Measurements from ENCODE around the gene SIX6. TPM values are rescaled to one million over a fixed set of nuclear protein-coding genes. Genes with fewer than 3 reads are reported as not detected.

SIX6 gene
- total RNA-seq, 1 donor from 2014 or later: not detected

DNA sequence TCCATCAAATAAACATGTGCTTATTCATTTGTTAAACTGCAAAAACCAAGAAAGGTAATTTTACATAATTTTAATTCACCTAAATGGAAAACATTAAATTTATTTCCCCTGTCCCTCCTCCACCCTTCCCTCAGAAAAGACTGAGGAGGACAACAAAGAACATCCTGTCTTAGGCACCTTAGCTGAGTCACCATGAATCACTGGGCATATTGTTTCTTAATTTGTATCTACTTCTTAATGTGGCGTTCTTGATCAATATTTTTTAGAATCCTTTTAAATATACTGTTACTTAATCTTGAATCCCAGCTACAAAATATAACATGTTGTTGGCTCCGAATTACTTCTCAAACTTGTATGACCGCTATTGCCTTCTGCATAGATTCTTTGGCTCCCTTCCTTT is 23.5 kb downstream of the SIX6 start:
- no peak overlapping the region for H3K27ac Mint-ChIP-seq (ENCODE audit: unreplicated experiment)
- DNase-seq: no peak
- peaks cover 4% of the 10 kb centered on the region for H3K27me3 Mint-ChIP-seq (ENCODE audit: unreplicated experiment)
- H3K4me3 Mint-ChIP-seq (ENCODE audit: unreplicated experiment): no peak overlapping the region
- no peaks in the 10 kb centered on the region for H3K9me3 Mint-ChIP-seq (ENCODE audit: unreplicated experiment)
- TF ChIP-seq, protein P1, sequence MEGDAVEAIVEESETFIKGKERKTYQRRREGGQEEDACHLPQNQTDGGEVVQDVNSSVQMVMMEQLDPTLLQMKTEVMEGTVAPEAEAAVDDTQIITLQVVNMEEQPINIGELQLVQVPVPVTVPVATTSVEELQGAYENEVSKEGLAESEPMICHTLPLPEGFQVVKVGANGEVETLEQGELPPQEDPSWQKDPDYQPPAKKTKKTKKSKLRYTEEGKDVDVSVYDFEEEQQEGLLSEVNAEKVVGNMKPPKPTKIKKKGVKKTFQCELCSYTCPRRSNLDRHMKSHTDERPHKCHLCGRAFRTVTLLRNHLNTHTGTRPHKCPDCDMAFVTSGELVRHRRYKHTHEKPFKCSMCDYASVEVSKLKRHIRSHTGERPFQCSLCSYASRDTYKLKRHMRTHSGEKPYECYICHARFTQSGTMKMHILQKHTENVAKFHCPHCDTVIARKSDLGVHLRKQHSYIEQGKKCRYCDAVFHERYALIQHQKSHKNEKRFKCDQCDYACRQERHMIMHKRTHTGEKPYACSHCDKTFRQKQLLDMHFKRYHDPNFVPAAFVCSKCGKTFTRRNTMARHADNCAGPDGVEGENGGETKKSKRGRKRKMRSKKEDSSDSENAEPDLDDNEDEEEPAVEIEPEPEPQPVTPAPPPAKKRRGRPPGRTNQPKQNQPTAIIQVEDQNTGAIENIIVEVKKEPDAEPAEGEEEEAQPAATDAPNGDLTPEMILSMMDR (IDR thresholded peaks at IDR 0.05; ENCODE audit: partially characterized antibody, unreplicated experiment): no peak
- no peaks in the 10 kb centered on the region for H3K36me3 Mint-ChIP-seq (ENCODE audit: unreplicated experiment)
- no peaks in the 10 kb centered on the region for H3K4me1 Mint-ChIP-seq (ENCODE audit: low read depth, unreplicated experiment)

DNA sequence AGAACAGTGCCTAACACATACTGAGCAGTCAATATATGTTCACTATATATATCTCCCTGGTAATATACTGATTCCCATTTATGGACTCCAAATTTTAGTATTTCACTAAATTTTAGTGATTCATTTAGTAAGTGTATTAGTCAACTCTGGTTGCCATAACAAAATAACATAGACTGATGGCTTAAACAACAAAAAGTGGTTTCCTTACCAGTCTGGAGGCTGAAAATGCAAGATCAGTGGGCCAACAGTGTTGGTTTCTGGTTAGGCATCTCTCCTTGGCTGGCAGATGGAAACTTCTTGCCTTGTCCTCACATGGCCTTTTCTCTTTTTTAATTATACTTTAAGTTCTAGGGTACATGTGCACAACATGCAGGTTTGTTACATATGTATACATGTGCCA is 28.7 kb downstream of the SIX6 start:
- Mint-ChIP-seq H3K27ac (ENCODE audit: unreplicated experiment) (no peak overlapping the region), H3K9me3 (ENCODE audit: unreplicated experiment) (no peaks in the 10 kb centered on the region), H3K27me3 (ENCODE audit: unreplicated experiment) (peaks cover 4% of the 10 kb centered on the region), H3K4me1 (ENCODE audit: low read depth, unreplicated experiment) (no peaks in the 10 kb centered on the region), H3K4me3 (ENCODE audit: unreplicated experiment) (no peak overlapping the region), H3K36me3 (ENCODE audit: unreplicated experiment) (no peaks in the 10 kb centered on the region)
- no peak for DNase-seq
- TF ChIP-seq, protein P1 (IDR thresholded peaks at IDR 0.05; ENCODE audit: partially characterized antibody, unreplicated experiment): no peak

DNA sequence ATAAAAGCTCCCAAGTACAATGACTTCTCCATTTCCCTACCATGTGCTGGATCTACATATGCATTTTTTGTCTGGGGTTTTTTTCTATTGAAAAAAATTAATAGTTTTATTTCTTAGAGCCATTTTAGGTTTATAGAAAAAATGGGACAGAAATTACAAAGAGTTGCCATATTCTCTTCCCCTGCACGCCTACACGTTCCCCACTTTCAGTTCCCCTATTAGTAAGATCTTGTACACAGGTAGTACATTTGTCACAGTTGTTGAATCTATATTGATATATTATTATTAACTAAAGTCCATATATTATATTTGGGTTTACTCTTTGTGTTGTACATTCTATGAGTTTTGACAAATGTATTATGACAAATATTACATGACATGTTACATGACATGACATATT is 35.7 kb downstream of the SIX6 start:
- Mint-ChIP-seq H3K9me3 (ENCODE audit: unreplicated experiment) (peaks cover 2% of the 10 kb centered on the region), H3K27ac (ENCODE audit: unreplicated experiment) (no peak overlapping the region), H3K36me3 (ENCODE audit: unreplicated experiment) (peaks cover 11% of the 10 kb centered on the region), H3K27me3 (ENCODE audit: unreplicated experiment) (peaks cover 2% of the 10 kb centered on the region), H3K4me1 (ENCODE audit: low read depth, unreplicated experiment) (no peaks in the 10 kb centered on the region), H3K4me3 (ENCODE audit: unreplicated experiment) (no peak overlapping the region)
- DNase-seq: no peak
- TF ChIP-seq, protein P1 (IDR thresholded peaks at IDR 0.05; ENCODE audit: partially characterized antibody, unreplicated experiment): no peak

DNA sequence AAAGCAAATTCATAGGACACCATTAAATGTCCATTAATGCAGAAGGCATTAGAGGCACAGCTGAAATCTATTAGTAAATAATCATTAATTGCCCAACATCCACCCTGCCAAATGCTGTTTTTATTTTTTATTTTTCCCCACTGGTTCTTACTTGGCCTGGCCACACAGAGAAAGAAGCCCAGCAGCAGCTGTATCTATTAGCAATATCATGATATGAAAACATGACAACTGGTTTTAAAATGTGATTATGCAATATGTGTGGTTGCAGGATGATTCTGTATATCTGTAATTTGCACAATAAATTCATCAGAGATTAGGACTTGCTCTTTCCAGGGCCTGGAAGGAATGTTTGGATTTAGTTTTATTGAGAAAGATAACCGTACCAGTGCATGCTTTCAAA is 44.9 kb downstream of the SIX6 start:
- H3K27ac Mint-ChIP-seq (ENCODE audit: unreplicated experiment): no peak overlapping the region
- no peak overlapping the region for H3K4me3 Mint-ChIP-seq (ENCODE audit: unreplicated experiment)
- no peak for DNase-seq
- H3K4me1 Mint-ChIP-seq (ENCODE audit: low read depth, unreplicated experiment): no peaks in the 10 kb centered on the region
- no peaks in the 10 kb centered on the region for H3K36me3 Mint-ChIP-seq (ENCODE audit: unreplicated experiment)
- H3K27me3 Mint-ChIP-seq (ENCODE audit: unreplicated experiment): peaks cover 1% of the 10 kb centered on the region
- no peaks in the 10 kb centered on the region for H3K9me3 Mint-ChIP-seq (ENCODE audit: unreplicated experiment)
- TF ChIP-seq, protein P1 (IDR thresholded peaks at IDR 0.05; ENCODE audit: partially characterized antibody, unreplicated experiment): no peak

DNA sequence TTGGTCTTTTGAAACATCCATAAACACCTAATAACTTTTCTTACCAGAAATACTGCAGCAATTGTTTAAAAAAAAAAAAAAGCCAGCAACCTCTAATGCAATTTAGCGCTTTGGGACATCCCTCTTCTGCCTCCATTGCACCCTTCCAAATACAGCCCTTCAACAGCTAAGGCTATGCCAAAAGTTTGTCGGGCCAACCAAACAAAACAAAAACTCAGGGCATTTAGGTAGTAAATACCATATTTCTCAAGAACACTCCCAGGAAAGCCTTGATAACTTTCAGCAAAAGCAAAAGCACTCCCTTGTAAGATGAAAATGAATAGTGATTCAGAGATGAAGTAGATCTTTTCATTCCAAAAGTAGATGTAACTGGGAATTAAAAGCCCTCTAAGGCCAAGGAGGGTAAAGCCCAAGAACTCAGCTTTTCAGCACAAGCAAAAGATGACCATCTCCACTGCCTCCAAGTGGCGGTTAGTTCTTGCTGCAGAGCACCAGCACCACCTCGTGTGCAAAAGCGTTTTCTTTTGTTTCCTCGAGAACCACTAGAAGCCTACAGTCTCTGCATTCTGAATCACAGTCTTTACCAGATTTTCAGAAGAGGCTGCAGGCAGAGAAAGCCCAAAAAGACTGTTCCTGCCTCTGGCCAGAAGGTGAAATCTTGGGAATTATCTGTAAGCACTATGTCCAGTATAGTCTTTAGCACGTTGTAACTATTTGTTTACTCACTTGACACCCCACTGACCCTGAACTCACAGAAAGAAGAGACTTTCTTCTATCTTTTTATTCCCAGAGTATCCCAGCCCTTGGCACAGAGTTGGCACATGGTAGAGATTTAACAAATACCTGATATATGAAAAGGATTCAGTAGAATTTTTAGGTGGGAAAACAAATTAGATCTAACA is 53.1 kb downstream of the SIX6 start:
- Mint-ChIP-seq H3K36me3 (ENCODE audit: unreplicated experiment) (no peaks in the 10 kb centered on the region), H3K9me3 (ENCODE audit: unreplicated experiment) (no peaks in the 10 kb centered on the region), H3K27me3 (ENCODE audit: unreplicated experiment) (no peaks in the 10 kb centered on the region), H3K4me1 (ENCODE audit: low read depth, unreplicated experiment) (peaks cover 2% of the 10 kb centered on the region), H3K27ac (ENCODE audit: unreplicated experiment) (no peak overlapping the region), H3K4me3 (ENCODE audit: unreplicated experiment) (no peak overlapping the region)
- TF ChIP-seq, protein P1 (IDR thresholded peaks at IDR 0.05; ENCODE audit: partially characterized antibody, unreplicated experiment): no peak
- DNase-seq: peak; percentile 58

All from glutamatergic neuron (in vitro differentiated cells).